ENCODE results near the gene ZBTB3.
"Not testable (repeated sequence)": the region's sequence is repeated elsewhere in the genome, so short reads cannot be mapped to it uniquely, and the experiment has no call there.

ZBTB3 gene

DNA sequence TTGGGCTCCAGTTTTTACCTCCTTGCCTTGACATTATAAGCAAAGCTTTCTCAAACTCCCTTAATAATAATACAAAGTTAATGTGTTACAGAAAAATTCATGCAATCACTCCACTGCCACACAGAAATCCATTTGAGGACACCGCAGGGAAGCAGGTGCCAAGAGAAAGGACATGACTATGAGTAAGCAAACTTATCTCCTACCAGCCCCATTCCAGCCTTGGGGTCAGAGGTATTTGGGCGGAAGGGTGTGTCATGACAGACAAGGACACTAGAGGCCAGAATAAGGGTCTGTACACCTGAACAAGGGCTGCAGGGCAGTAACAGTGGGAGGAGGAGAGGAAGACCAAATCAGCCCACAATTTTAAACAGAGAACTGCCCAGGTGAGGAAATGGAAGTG lies 40.6 kb downstream of the ZBTB3 start:
- no peak for FAIRE-seq

DNA sequence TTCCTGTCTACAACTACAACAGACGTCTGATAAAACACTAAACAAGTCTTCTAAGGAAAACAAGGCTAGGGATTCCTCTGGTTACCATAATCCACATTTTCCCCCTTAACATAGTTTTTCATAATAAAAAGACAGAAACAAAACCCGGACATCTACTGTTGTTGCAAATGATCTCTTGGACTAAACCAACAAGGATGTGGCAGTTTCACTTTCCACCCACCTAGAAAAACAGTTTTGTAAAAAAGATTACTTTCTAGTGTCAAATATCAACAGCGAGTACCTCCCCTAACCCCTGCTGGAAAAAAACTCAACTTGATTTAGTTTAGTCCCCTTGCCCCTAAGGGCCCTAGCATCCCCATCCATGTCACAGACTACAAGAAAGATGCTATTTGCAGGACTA lies 41.1 kb downstream of the ZBTB3 start:
- no peak for FAIRE-seq

DNA sequence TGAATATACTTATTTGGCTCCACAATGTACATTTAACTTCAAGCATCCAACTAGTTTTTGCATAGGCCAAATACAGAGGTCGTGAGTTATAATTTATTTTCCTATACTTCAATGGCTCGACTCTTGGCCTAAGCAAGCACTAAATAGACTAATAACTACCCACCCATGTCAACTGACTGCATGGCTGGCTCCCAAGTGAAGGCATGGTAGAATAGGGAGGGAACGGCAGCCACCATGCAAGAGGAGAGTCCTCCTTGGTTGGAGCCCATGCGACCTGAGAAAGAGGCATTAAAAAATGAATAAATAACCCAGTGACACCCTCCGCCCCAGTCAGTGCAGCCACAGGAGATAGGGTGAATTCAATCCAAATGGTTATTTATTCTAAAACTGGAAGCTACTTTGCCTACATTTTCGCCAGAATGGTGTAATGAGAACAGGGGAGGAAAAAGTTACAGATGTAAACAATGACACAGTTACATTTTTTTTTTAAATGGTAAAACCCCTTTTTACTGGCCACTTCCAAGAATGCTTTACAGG lies 41.6 kb downstream of the ZBTB3 start:
- no peak for FAIRE-seq

DNA sequence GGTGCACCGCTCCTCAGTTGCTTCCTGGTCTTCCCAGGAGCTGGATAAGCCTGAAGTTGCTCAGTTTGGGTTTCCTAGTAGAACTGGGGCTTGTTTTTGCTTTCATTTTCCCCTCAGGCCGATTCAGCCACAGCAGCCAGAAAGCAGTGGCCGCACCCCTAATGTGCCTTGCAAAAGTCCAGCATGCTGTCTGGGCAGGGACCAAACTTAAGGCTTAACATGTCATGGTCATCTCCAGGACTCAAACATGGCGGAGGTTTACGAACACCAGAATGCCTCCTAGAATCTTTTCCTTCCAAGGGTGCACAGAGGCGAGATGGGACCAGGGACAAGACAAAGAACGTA lies 44.0 kb downstream of the ZBTB3 start:
- no peak for FAIRE-seq

DNA sequence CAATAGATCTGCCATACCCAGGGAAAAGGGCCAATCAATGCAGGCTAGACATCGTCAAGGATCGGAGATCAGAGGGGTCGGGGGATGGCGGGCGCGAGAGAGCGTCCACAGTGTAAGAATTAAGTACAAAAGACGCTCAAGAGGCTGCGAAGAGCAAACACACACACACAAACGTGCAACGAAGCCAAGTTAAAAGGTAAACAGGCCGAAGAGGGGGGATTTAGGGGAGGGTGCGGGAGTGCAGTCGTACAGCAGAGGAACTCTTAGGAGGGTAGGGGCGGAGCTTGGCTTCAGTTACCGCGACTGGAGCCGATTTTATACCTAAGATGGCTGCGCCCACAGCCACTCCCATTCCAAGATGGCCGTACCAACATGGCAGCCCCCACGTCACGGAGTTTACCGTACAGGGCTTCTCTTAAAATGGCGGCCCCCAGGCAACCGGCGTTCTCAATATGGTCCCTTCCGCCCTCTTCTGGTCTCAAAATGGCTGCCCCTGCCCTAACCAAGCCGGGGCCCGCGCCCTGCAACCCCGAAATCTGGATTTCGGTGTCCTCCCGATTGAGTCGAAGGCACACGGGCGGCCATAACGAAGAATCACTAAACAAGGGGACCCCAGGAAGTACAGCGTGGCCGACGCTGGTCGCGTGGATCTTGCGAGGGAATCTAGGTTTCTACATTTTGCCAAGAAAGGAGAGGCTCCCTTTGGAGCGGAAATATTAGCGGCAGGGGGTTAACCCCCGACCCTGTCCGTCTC lies 44.5 kb downstream of the ZBTB3 start:
- FAIRE-seq: no peak

DNA sequence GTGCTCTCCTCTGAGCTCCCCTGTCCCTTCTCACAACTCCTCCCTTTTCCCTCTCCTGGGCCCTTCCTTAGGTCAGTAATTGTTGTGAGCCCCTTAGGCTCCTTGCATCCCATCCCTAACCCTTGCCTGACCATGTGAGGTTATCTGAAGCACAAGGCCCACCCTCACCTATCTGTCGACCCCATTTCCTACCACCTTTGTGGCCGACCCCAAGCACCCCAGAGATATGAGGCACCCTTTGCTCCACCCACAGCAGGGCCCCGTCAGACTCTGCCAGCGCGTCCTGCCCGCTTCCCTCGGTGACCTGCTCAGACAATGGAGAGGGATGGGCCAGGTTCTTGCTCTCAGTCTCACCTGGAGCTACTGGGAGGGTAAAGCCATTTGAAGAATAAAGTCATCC lies 45.2 kb downstream of the ZBTB3 start:
- no peak for FAIRE-seq

DNA sequence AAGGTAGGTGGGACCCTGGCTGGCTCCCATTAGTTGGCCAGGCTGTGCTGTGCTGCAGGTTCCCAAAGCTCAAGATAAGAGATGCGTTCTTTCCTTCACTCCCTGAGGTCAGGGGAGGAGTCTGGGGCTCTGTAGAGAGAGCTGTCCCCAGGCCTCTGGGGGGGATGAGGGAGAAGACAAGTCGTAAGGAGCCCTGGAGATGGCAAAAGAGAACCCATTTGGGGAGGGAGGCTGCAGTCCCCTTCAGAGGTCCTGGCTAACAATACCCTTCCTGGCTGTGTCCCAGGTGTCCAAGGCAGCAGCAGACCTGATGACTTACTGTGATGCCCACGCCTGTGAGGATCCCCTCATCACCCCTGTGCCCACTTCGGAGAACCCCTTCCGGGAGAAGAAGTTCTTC lies 45.6 kb downstream of the ZBTB3 start:
- no peak for FAIRE-seq

DNA sequence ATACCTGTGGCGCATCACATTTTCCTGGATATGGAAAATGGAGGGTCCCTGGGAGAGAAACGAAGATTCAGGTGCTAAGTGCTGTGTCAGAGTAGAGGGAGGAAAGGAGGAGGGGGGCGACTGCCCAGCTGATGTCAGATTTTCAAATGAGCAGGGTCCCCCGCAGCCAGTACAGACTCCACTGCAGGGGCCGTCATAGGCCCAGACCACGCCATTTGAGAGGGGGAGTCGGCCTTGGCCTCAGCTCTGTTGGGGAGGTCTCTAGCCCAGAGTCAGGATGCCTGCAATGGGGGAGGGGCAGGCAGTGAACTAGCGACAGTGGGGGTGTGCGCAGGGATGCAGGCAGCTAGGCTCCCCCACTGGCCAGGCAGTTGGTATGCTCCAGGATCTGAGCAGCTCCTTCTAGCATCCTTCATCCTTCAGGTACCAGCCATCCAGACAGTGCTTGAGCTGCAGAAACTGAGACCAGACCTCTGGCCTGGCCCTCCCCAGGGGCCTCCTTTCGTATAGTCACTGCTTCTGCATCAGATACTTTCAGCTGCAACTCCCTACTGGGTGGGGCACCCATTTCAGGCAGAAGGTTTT lies 46.6 kb downstream of the ZBTB3 start, which contains the start of the genes BSCL2 and GNG3:
BSCL2 (minus strand) TSS at position 148 of the 585 bp plus-strand sequence. CDS start 229 bp downstream, outside the sequence.
GNG3 (plus strand) TSS at position 400 of the 585 bp plus-strand sequence. CDS start 620 bp downstream, outside the sequence.
- FAIRE-seq: no peak

DNA sequence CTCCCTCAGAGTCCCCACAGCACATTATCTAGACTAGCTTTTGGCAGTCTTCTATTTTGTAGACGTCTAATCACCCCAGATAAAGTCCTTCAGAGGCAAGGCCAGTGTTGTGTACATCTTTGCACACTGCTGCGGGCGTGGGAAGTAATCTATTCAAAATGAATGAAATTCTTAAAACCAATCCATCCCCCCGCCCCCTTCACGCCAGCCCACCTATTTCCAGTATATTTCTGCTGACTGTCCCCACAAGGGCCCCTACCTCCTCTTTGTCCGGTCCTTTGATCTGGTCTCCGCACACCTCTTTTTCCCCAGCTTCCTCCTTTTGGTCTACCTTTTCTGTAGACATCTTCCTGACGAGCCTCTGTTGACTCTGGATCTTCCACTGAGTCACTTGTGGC lies 47.1 kb downstream of the ZBTB3 start:
- no peak for FAIRE-seq

DNA sequence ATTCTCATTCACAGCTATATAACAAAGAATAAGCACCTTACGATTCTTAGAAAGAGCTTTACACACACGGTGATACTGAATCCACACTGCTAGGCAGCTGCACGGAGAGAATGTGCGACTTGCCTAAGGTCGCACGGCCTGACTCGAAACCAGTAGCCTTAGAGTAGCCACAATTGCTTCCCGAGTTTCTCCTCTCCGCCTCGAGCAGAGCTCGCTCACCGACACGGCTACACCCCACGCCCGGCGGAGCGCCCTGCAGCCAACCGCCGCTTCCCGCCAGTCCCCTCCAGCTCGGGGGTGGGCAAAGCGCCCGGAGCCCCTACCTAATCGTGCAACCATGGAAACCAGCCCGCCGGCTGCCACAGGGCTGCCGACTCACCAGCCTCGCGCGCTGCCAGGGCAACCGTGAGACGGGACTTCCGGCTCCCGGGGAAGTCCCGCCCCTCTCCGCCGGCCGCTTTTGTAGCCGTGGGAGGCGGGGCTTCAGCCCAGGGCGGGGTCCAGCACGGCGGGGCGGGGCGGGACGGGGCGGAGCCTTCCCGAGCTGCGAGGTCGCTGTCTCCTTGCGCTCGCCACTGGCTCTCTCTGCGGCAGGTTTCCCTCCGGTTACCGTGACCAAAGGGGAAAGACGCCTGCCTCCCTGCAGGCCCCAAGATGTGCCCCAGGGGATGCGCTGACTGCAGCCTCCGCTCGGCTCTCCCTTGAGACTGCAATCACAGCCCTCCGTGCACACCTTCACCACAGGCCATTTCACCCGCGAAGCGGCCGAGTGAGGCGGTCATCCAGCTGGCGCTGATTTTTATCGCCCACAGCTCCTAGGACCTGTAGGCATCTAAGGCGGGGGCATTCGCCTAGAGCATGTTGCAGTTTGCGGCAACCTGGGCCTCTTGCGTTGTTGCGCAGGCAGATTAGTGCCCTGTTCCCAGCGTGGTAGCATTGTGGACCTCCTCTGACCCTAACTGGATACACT lies 47.8 kb downstream of the ZBTB3 start:
- FAIRE-seq: no peak

DNA sequence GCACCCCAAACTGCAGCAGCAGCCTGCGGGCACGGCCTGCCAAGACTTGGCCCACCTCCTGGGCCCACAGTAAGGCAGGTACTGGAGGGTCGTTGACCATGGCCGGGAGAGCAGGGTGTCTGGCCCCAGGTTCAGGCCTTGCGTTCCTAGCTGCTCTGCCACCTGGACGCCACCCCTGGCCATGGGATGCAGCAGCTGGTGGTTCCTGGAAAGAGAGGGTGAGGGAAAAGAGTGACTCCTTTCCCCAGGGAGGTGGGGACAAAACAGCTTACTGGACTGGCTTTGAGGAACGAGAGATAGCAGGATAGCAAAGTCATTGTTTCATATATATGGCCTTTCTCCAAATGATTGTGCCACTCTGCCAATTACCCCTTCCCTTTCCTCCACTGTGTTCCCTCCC lies 48.5 kb downstream of the ZBTB3 start:
- no peak for FAIRE-seq

DNA sequence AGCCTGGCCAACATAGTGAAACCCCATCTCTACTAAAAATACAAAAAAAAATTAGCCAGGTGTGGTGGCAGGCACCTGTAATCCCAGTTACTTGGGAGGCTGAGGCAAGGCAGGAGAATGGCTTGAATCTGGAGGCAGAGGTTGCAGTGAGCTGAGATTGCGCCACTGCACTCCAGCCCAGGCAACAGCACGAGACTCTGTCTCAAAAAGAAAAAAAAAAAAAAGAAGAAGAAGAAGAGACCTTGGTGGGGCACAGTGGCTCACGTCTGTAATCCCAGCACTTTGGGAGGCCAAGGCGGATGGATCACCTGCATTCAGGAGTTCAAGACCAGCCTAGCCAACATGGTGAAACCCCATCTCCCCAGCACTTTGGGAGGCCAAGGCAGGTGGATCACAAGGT lies 50.0 kb downstream of the ZBTB3 start:
- FAIRE-seq: not testable (repeated sequence)

DNA sequence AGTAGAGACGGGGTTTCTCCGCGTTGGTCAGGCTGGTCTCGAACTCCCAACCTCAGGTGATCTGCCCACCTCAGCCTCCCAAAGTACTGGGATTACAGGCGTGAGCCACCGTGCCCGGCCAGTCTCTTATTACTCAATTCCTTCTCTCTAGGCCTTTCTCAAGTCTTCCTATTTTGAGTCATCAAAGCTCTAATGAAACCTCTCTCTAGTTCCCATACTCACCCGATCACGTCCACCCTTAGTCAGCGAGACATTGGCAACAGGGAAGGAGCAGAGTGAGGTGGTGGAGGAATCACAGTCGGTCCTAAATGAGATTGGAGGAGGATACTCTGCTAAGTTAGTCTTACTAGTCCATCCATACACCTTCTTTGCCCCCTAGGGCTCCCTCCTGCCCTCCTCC lies 51.7 kb downstream of the ZBTB3 start:
- no peak for FAIRE-seq

Data from islet of Langerhans (tissue), 1 donor.